ENCODE measurements around the gene TUBGCP5. TPM values are rescaled to one million over a fixed set of nuclear protein-coding genes. Genes with fewer than 3 reads are reported as not detected.

Gene TUBGCP5
- total and polyA plus RNA-seq, 2 donors (not counting 3 experiments of a cell fraction or from before 2014, with no cell fraction given), result 6.7 to 18.6 TPM

- Histone ChIP-seq H3K4me1 (ENCODE audit: control insufficient read depth, extremely low read depth, insufficient read depth, low read length) (peaks cover 14% of the 10 kb centered on the region), H3K9me3 (replicated peaks; ENCODE audit: control insufficient read depth, insufficient read depth, low read length) (no peaks in the 10 kb centered on the region), H3K79me2 (ENCODE audit: control insufficient read depth, insufficient read depth, low read length) (peaks cover 80% of the 10 kb centered on the region), H3K9me1 (replicated peaks; ENCODE audit: control insufficient read depth, extremely low read depth, insufficient read depth, low read length) (no peaks in the 10 kb centered on the region), H3K27me3 (ENCODE audit: control insufficient read depth in 2 of 2, insufficient read depth in 2 of 2, low read length in 2 of 2) (no peaks in the 10 kb centered on the region), H4K20me1 (replicated peaks; ENCODE audit: control insufficient read depth, extremely low read depth, insufficient read depth, low read length) (peaks cover 3% of the 10 kb centered on the region), H3K27ac (ENCODE audit: insufficient read depth, low read depth, low read length) (no peak overlapping the region), H3K4me2 (ENCODE audit: insufficient read depth, low read length) (no peak overlapping the region), H3K9ac (replicated peaks; ENCODE audit: extremely low read depth, insufficient read depth, low read length) (no peak overlapping the region), H3K36me3 (ENCODE audit: control insufficient read depth in 2 of 2, extremely low read depth in 1 of 2, insufficient read depth in 2 of 2, low read length in 2 of 2) (no peaks in the 10 kb centered on the region), H2AFZ (ENCODE audit: low read depth, low read length) (no peak overlapping the region), H3K4me3 (replicated peaks in 1 of 3; ENCODE audit: insufficient read depth in 1 of 3, low read depth in 1 of 3, low read length in 3 of 3) (no peak overlapping the region)
- FAIRE-seq (no peak), DNase-seq (ENCODE audit: low read depth, low spot score) (no peak)
- dilution Hi-C loops (cut with MboI; ENCODE audit: extremely low pct_ligation_motif_present, low sequenced_read_pairs), result no loop called here
- TF ChIP-seq MAX (IDR thresholded peaks at IDR 0.05; ENCODE audit: insufficient read depth, insufficient read length), result no peak
- TF ChIP-seq POLR2AphosphoS5 (IDR thresholded peaks at IDR 0.05; ENCODE audit: insufficient read depth, low read depth, low read length), result no peak
- TF ChIP-seq GATA2 (IDR thresholded peaks at IDR 0.05; ENCODE audit: insufficient read depth, insufficient read length, low read depth, low read length), result no peak
- TF ChIP-seq JUN (IDR thresholded peaks at IDR 0.05; ENCODE audit: borderline replicate concordance, insufficient read depth, insufficient read length, low read depth), result no peak
- TF ChIP-seq EZH2 (IDR thresholded peaks at IDR 0.05; ENCODE audit: borderline replicate concordance, low read depth, low read length, severe bottlenecking), result no peak
- TF ChIP-seq POLR2A (IDR thresholded peaks at IDR 0.05; ENCODE audit: low read depth, low read length), result no peak
- no peak for TF ChIP-seq MYC (IDR thresholded peaks at IDR 0.05; ENCODE audit: low read depth, low read length)
- TF ChIP-seq, protein P1, sequence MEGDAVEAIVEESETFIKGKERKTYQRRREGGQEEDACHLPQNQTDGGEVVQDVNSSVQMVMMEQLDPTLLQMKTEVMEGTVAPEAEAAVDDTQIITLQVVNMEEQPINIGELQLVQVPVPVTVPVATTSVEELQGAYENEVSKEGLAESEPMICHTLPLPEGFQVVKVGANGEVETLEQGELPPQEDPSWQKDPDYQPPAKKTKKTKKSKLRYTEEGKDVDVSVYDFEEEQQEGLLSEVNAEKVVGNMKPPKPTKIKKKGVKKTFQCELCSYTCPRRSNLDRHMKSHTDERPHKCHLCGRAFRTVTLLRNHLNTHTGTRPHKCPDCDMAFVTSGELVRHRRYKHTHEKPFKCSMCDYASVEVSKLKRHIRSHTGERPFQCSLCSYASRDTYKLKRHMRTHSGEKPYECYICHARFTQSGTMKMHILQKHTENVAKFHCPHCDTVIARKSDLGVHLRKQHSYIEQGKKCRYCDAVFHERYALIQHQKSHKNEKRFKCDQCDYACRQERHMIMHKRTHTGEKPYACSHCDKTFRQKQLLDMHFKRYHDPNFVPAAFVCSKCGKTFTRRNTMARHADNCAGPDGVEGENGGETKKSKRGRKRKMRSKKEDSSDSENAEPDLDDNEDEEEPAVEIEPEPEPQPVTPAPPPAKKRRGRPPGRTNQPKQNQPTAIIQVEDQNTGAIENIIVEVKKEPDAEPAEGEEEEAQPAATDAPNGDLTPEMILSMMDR (IDR thresholded peaks at IDR 0.05; ENCODE audit: extremely low read depth in 1 of 2, insufficient read depth in 1 of 2, low read depth in 1 of 2, low read length in 2 of 2), result no peak
- TF ChIP-seq FOS (IDR thresholded peaks at IDR 0.05; ENCODE audit: borderline replicate concordance, insufficient read depth, low read length), result no peak
- intact Hi-C loops (cut with micrococcal nuclease), result no loop called here
- ChIA-PET CTCF (interaction anchor here (1.2 kb wide), 1 partner anchor 25 kb away, joined by 3 read pairs; the partner anchor contains the start of gene CYFIP1), POLR2A (no interaction called here)
- BruUV-seq (replicated peaks), result no TSS peak
Measured at GRCh38 chr15:22954326-22954725, 85.0 kb downstream of the TUBGCP5 start.
